Astrocyte of the spinal cord (primary cell): ENCODE results near the gene MSI1.

Experiments used
- DNase-seq: peaks from one replicate; pipeline ENCODE4 v3.0.0; 2011; ENCODE audit warnings: low read depth, low spot score
- H3K4me3 ChIP-seq: 2 replicates; pipeline ENCODE4 v1.5.1; 2011; ENCODE audit warnings: low read depth, mild to moderate bottlenecking, low read length, moderate library complexity
- in situ Hi-C: cut with HindIII; loops from 2 replicates; pipeline ENCODE4 v1.10.0; 2017; ENCODE audit warnings: low sequenced_read_pairs
- TF ChIP-seq, protein P1 (sequence below): IDR thresholded peaks from 2 replicates; pipeline ENCODE4 v1.5.1; 2012; ENCODE audit warnings: low read depth, mild to moderate bottlenecking, low read length, inconsistent platforms

The MSI1 gene

DNA sequence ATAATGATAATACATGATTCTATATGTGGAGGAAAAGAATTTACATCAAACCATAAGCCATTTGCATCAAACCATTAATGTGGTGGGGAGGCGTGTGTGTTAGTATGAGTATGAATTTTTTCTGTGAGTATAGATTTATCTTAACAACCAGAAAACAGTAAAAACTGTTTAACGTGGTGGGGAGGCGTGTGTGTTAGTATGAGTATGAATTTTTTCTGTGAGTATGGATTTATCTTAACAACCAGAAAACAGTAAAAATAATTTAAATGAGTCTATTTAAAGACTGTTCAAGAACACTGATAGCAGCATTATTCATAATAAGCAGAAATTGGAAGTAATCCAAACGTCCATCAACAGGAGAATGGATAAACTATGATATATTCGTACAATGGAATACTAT is 9.1 kb upstream of the MSI1 start:
- TF ChIP-seq, protein P1, sequence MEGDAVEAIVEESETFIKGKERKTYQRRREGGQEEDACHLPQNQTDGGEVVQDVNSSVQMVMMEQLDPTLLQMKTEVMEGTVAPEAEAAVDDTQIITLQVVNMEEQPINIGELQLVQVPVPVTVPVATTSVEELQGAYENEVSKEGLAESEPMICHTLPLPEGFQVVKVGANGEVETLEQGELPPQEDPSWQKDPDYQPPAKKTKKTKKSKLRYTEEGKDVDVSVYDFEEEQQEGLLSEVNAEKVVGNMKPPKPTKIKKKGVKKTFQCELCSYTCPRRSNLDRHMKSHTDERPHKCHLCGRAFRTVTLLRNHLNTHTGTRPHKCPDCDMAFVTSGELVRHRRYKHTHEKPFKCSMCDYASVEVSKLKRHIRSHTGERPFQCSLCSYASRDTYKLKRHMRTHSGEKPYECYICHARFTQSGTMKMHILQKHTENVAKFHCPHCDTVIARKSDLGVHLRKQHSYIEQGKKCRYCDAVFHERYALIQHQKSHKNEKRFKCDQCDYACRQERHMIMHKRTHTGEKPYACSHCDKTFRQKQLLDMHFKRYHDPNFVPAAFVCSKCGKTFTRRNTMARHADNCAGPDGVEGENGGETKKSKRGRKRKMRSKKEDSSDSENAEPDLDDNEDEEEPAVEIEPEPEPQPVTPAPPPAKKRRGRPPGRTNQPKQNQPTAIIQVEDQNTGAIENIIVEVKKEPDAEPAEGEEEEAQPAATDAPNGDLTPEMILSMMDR: no peak
- DNase-seq: no peak
- in situ Hi-C loops: no loop called here
- H3K4me3 ChIP-seq: no peak overlapping the region

DNA sequence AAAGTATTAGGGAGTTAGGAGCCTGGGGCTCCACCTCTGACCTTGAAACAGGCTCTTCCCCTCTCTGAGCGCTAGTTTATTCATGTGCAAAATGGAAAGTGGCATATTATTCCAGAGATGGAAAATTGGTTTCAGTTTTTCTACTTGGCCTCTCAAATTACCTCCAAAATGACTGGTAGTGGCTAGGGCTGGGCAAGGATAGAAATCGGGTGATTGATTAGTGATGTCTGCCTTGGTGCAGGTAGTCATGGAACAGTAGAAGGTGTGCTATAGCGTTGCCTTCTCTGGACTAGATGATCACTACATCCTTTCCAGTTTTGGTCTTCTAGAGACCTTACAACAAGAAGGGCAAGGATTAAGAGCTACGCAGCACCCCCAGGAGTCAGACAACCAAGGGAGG is 8.6 kb upstream of the MSI1 start:
- H3K4me3 ChIP-seq: no peak overlapping the region
- in situ Hi-C loops: no loop called here
- no peak for DNase-seq
- TF ChIP-seq, protein P1: no peak

DNA sequence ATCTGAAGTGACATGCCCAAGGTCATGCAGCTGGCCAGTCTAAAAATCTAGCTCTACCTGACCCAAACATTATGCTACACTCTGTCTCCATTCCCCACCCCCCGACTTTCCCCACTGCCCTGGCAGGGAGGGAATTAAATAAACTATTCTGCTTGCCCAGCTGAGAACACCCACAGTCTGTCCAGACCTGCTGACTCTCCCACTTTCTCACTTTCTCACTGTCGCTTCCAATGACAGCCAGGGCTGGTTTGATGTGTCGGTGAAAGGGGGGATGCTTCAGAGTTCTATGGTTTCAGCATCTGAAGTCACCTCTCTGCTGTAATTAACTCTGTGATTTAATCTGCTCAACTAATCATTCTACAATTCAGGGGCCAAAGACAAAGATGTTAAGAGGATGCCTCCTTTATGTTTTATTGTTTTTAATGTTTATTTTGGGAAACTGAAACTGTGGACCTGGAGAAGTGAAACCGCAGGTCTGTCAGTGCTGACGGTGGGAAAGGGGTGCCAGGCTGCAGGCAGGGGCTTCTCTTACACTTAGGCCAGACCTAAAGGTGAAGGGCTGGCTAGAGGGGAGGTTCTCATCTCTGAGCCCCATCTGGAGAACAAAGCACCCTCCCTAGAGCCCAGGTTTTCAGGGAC is 8.1 kb upstream of the MSI1 start:
- TF ChIP-seq, protein P1: no peak
- in situ Hi-C loops: no loop called here

DNA sequence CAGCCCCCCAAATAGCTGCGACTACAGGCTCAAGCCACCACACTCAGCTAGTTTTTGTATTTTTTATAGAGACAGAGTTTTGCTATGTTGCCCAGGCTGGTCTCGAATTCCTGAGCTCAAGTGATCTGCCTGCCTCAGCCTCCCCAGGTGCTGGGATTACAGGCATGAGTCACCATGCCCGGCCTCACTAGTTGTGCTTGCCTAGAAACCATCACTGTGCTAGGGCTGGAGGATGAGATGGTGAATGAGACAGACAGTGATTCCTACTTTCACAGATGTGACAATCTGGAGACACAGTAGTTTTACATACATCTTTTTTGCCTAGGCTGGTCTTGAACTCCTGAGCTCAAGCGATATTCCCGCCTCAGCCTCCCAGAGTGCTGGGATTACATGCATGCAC is 7.5 kb upstream of the MSI1 start:
- TF ChIP-seq, protein P1: no peak
- in situ Hi-C loops: no loop called here
- no peak overlapping the region for H3K4me3 ChIP-seq
- no peak for DNase-seq

More for the DNA sequence above, 8.1 kb upstream of the MSI1 start:
- no peak for DNase-seq
- H3K4me3 ChIP-seq: no peak overlapping the region

DNA sequence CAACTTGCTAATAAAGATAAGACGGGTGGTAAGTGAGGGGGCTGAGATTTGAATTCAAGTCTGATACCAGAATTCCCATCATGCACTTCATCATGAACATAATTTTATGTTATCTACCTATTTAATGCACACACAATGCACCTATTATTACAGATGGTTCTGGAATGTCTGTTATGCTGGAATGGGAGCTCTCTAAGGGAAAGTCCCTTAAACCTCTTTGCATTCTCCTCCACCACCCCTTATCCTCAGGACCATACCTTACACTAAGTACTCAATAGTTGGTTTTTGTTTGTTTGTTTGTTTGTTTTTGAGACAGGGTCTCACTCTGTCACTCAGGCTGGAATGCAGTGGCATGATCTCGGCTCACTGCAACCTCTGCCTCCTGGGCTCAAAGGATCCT is 7.0 kb upstream of the MSI1 start:
- H3K4me3 ChIP-seq: no peak overlapping the region
- TF ChIP-seq, protein P1: no peak
- DNase-seq: no peak
- in situ Hi-C loops: no loop called here

DNA sequence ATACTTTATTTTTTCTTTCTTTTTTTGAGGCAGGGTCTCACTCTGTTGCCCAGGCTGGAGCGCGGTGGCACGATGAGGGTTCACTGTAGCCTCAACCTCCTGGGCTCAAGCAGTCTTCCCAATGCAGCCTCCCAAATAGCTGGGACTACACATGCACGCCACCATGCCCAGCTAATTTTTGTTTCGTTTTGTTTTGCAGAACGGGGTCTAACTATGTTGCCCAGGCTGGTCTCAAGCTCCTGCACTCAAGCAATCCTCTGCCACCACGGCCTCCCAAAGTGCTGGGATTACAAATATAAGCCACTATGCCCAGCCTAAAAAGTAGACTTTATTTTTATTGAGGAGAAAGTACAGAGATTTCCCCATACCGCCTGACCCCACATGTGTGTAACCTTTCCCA is 4.7 kb upstream of the MSI1 start:
- TF ChIP-seq, protein P1: no peak
- DNase-seq: no peak
- no peak overlapping the region for H3K4me3 ChIP-seq
- in situ Hi-C loops: no loop called here
